C4-2B (cell line): ENCODE measurements around the gene EPSTI1.

Experiments used
- CTCF ChIP-seq: fragments of 450-650 bp; conservative IDR thresholded peaks from 2 replicates; pipeline ENCODE4 v1.5.1; 2017; ENCODE audit warnings: mild to moderate bottlenecking
- ZFX ChIP-seq: fragments of 450-650 bp; IDR thresholded peaks from 2 replicates; pipeline ENCODE4 v1.6.1; 2017

- TF ChIP-seq CTCF (no peak), ZFX (no peak)
Measured at GRCh38 chr13:43019811-43020210, 27.8 kb upstream of the EPSTI1 start.
